Measurements from ENCODE around the gene MMP14.
"Not testable (repeated sequence)": the region's sequence is repeated elsewhere in the genome, so short reads cannot be mapped to it uniquely, and the experiment has no call there.

The MMP14 gene

DNA sequence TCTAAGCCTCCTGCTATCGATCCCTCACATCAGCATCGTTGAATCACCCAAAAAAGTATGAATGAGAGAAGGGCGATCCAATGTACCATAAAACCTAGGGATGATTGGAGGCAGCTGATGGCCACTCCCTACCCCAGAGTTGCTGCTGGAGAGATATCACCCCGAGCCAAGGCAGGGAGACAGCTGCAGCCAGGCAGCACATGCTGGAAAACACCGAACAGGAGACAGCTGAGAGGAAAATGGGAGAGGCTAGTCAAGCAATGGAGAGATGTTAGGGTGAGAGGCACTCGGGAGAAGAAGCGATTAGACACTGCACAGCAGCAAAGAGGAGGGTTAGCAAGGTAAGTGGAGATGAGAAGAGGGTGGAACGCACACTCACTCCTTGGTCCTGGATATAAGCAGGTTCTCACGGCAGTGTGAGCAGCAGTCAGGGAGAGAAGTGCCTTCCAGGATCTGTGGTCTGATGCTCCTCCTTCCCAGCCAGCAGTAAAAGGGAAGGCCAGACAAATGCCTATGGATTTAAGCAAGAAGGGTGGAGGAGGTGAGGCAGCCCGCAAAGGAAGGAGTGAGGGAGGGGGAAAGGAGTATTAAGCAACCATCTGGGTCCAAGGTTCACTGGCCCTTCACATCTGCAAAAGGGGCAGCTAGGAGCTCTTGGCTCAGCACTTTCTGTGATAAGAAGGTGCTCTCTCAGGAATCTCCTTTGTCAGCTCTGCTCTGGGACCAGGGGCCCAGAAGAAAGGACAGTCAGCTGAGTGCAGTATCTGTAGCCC is 21.3 kb upstream of the MMP14 start, which contains the start of gene SLC7A7:
Gene SLC7A7, minus strand, starts transcription at position 495 of the 773 bp plus-strand sequence. CDS start 2,037 bp downstream, outside the sequence.
- DNase-seq: no peak

- no peak for DNase-seq
Measured at GRCh38 chr14:22819151-22819988, 17.0 kb upstream of the MMP14 start.

DNA sequence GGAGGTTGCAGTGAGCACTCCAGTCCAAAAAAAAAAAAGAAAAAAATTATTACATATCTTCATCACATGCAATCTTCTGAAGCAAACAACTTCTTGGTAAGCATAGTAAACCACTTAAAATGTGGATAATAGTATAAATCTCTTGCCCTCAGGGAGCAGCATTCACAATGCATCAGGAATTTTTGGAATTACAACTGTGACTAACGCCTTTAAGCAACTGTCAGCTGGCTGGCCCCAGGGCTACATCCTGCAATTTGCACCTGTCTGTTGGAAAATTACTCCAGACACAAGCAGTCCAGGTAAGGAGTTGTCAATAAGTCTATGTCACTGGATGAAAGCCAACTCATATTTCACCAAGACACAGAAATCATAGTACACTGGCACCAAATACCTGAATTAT is 15.7 kb upstream of the MMP14 start:
- DNase-seq: no peak

DNA sequence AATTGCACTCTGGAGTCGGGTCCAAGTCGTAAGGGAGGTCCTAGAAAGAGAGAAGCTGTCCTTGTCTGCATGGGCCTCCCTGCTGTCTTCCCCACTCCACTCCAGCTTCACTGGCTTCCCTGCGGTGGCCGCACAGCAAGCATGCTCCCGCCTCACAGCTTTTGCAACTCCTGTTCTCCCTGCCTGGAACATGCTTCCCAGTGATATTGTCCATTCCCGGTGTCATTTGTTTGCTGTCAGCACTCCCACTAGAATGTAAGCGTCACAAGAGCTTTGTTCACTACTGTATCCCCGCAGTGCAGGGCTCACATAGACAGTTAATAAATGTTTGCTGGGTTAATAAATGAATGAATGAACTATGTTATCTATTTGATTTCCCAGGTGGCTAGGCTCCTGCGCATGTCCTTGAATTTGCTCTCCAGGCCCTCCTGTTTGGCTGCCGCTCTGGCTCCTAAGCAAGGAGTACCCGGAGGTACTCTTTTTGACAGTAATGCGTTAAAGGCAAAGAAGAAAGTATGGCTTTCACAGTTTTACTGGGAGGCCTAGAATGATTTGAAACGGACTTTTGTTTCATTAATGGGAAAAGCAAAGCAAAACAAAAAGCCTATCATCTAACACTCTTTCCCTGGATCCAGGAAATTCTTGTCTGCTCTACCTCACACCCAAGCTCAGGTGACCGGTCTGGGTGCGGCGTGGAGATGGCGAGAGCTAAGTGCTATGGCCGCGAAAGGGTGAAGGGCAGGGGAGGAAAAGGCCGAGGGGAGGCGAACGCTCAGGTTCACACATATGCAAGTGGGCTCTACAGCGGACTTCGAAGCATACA is 15.0 kb upstream of the MMP14 start:
- DNase-seq: no peak

GRCh38 chr14:22822016-22822570 is 14.3 kb upstream of the MMP14 start:
- no peak for DNase-seq

DNA sequence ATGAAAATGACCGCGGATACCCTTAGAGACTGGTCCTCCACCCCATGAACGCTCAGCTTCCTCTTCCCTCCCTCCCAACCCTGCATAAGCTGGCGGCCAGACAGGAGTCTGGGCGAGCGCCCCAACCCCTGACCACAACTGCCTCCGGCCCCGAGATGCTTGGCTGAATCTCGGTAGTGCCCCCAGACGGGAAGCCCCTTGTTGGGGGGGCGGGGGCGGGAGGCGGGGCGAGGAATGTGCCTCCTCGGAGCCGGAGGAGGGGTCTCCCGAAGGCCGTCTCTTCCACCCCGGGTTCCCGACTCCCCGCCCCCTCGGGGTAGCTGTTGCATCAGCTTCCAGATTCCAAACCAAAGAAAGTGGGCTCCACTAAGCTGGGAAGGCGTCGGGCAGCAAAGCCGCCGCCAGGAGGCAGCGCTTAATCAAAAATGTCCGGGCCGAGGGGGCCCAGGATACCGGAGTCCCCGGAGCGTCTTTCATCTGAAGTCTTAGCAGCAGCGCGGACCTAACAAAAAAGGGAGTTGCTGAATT is 13.8 kb upstream of the MMP14 start:
- DNase-seq: peak; percentile 34 to 62 (median 54)

DNA sequence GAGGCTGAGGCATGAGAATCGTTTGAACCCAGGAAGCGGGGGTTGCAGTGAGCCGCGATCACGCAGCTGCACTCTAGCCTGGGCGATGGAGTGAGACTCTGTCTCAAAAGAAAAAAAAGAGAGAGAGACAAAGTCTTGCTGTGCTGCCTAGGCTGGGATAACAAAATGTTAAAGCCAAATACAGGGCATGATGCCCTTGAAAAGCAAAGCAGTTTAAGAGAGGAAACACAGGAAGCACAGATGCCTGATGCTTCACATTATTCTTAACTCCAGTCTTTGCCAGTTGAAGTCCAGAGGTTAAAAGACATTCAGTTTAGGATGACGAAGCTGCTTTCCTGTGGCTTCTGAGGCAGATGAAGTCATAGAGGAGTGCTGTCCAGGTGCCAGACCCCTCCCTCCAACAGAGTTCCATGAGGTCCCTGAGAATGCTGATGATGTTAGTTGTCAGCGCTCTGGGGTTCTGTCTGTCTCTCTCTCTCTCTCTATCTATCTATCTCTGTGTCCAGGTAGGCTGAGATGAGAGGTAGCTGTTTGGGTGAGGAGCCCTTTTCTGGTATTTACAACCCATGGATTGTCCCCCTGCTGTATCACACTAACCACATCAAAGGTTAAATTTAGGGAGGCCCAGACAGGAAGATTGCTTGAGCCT is 11.6 kb upstream of the MMP14 start:
- DNase-seq: peak in 1 of 5 experiments; percentile 15

DNA sequence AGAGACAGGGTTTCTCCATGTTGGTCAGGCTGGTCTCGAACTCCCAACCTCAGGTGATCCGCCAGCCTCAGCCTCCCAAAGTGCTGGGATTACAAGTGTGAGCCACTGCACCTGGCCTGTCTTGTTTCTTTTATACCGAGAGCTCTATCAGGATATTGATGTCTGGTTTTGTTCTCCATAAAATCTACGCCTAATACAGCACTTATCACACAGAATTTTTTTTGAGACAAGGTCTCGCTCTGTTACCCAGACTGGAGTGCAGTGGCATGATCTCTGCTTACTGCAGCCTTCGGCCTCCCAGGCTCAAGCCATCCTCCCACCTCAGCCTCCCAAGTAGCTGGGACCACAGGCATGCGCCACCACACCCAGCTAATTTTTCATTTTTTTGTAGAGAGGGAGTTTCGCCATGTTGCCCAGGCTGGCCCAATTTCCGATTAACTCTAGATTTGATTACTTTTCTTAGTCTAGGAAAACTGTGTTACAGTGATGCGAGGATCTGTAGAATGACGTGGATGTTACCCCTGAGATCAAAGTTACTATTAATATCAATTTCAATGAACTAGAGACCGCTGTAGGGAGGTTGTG is 7.2 kb upstream of the MMP14 start:
- not testable (repeated sequence) for DNase-seq

DNA sequence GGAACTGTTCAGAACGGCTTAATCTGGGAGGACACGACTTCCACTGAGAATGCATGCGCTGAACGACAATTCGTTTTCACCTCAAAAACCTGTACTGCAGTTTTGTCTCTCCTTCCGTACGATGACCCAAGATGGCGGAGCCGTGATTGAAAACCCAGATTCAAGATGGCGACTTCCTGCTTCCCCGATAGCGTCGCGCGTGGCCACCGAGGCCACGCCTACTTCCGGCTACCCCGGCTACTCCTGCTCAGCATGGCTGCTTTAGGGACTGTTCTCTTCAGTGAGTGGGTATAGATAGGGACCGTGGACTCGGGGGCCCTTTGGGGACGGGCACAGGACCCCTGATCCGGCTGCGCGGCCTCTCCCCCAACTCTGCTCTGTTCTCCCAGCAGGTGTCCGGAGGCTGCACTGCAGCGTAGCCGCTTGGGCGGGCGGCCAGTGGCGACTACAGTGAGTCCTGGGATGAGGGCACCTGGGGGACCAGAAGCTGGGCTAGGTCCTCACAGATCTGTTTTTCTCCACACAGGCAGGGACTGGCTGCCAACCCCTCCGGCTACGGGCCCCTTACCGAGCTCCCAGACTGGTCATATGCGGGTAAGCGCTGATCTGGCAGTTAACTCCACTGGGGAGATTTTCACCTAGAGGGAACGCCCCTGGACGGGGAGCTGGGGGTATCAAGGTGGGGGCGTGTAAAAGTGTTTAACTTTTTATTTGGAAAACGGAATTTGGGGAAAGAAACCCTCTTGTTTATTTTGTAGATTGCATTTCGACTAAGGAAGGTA is 6.5 kb upstream of the MMP14 start, which contains the start of gene MRPL52:
Gene MRPL52, plus strand, starts transcription at position 227 of the 782 bp plus-strand sequence. Its CDS starts 26 bp downstream, at position 253.
- DNase-seq: peak; percentile 70 to 96 (median 85)

DNA sequence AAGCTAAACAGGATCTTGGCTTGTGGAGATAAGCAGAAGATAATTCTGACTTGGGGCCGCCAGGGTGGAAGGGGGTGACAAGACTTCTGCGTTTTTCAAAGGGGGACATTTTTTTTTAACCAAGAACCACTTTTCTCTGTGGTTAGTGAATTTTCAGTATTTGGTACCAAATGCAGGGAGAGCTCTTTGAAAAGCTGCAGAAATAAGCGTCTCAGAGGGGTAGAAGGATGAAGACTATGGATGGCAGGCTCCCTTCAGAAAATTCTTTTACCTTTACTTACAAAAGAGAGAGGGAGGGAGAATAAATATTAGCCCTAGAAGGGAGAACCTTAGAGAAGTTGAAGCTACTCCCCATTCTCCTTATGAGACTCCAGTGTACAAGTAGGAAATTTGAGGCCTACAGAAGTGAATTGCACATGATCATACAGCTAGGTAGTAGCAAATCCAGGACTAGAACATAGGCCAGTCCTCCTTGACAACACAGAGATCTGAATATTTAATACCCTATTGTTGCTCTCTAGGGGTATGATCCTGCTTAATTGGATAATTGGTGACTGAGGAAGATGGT is 5.9 kb upstream of the MMP14 start:
- DNase-seq: peak in 1 of 5 experiments; percentile 38

DNA sequence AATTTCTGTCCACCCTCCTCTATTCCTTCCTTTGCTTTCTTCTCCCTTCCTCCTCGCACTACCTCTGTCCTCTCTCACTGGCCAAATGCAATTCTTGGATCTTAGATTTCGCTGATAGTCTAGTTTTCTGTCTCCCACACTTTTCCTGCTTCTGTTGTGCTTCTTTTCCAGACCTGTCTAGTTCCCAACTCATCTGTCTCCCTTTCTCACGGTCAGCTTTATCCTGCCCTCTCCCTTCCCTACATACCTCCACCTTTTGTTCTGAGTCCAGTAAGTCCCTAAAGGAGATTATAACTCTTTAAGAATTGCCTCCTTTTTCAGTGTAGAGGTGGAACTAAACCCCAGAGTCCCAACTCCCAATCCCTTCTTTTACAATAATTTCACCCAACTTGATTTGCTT is 880 bp upstream of the MMP14 start:
- DNase-seq: no peak

DNA sequence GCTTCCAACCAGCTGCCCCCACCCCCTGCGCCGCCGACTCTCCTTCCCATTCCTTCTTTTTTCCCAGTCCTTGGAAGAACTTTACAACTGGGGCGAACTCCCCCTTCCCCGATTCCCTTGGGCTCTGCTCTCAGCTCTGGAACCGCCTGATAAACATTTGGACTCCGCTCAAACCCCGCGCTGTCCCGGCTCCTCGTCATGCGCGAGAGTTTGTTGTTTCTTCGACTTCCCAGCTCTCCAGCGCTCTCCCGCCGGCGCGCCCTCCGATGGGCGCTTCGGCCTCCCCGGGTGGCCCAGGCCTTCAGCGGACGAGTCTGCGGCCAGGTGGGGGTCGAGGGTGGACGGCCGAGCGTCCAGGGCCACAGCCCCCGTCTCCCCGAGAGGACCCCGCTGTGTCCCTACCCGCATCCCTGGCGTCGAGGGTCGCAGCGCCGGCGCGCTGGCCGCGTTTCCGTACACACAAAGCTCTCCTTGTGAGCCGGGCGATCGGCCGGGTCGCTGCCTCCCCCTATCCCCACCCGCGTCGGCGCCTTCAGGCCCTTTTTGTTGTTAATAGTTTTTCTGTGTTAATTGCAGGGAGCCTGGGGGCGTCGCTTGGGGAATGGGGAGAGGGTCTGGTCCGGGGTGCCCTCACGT is 847 bp downstream of the MMP14 start:
- no peak for DNase-seq

DNA sequence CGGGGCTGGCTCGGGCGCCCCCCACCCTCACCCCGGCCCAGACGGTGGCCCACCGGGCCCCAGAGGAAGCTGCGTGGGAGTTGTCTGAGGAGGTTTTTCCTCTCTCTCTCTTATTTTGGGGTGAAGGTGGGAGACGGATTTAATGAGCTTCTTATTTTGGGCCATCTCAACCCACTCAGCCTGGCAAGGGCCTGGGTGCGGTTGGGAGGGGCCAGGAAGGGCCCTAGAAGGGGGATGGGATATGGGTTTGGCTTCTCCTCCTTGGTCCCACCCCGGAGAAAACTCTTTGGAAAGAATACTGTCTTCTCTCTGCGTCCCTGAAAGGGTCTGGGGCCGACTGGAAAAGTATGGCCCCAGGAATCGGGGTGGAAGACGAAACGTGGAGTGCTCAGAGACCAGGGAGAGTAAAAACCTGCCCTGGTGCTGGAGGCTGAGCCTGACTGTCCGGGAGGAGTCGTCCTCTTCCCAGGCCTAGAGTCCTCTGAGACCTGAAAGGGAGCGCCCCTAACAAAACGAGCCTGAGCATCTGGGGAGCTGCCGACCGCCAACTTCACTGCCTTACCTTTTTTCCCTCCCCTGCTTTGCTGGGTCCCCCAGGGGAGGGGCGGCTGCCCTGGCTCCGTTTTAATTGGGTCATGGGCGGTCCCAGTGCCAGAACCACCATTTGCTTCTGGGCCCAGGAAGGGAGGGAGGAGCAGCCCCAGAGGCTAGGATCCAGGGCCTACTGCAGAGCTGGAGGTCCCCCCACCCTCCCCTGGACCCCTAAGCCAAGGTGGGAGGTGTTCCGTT is 1.6 kb downstream of the MMP14 start:
- no peak for DNase-seq

GRCh38 chr14:22838631-22839041 is 2.3 kb downstream of the MMP14 start:
- no peak for DNase-seq

- no peak for DNase-seq
Measured at GRCh38 chr14:22839159-22839779, 2.9 kb downstream of the MMP14 start.

DNA sequence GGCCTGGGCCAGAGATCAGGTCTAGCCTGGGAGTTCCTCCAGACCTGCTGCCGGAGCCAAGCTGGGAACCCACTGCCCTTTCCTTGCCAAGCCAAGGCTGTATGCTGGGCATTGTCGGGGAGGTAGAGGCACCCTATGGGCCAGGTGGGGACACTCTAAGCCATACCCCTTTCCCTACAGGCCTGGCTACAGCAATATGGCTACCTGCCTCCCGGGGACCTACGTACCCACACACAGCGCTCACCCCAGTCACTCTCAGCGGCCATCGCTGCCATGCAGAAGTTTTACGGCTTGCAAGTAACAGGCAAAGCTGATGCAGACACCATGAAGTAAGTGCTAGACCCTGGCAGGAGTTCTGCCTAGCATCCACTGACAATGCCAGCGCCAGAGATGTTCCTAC is 4.9 kb downstream of the MMP14 start:
- DNase-seq: no peak

DNA sequence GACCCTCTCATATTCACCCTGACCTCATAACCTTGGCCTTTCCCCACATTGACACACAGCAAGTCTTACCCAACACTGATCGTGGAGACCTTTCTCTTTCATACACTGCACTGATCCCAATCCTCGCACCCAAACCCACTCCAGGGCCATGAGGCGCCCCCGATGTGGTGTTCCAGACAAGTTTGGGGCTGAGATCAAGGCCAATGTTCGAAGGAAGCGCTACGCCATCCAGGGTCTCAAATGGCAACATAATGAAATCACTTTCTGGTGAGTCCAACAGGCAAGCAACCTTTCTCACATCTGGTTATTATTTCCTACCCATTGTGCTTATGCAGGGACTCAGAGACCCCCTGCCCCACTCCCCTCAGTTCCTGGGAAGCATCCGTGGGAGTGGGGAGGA is 5.4 kb downstream of the MMP14 start:
- DNase-seq: no peak
